HG02870 (cell line): ENCODE data around the gene ATXN1.
"Not testable (repeated sequence)": the region's sequence is repeated elsewhere in the genome, so short reads cannot be mapped to it uniquely, and the experiment has no call there.

Experiments used
- ATAC-seq: cut with Tn5 transposase; IDR thresholded peaks from one replicate; pipeline ENCODE4 v1.9.1; 2021; ENCODE audit warnings: mild to moderate bottlenecking, moderate library complexity; ENCODE audit not compliant: unreplicated experiment

ATXN1 gene

DNA sequence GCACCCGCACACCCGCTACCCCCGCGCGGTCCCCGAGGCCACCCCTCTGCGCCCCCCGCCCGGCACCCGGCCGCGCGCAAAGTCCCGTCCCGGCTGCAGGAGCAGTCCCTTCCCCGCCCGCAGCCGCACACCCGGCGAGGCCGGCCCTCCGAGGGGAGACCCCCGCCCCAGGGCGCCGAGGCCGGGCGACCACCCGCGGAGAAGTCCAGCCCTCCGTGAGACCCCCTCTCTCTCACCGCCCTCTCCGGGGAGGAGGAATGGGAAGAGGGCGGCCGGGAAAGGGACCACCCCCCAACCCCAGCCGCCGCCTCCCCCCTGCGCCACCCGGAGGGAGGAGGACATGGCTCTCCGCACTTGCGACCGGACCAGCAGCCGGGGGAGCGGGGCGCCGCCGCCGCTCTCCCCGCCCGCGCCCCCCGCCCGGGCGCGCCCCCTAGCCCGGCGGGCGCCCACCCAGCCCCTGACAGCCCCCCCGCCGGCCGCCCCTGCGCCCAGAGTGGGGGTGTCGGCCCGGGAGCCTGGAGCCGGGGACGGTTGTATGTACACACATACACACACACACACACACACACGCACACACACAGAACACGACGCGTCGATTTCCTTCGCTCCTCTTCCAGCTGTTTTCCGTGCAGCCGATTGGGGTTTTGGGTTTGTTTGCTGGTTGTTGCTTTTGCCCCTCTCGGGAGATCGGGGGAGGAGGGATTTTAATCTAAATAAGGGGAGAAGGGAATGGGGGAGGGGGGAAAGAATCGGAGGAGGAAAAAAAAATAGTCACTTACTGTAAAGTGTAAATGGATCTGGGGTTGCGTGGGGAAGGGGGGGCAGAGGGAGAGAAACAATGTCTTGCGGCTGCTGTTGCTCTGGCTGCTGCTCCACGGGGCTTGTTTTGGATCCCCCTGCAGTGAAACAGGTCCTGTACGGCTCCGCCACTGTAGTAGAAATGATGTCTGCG lies at the start of gene ATXN1:
Gene ATXN1 (minus strand): TSS at position 945 of the 955 bp plus-strand sequence.
- peak; percentile 1 for ATAC-seq

- no peak for ATAC-seq
Measured at GRCh38 chr6:16810411-16810810, 49.2 kb upstream of the ATXN1 start.

DNA sequence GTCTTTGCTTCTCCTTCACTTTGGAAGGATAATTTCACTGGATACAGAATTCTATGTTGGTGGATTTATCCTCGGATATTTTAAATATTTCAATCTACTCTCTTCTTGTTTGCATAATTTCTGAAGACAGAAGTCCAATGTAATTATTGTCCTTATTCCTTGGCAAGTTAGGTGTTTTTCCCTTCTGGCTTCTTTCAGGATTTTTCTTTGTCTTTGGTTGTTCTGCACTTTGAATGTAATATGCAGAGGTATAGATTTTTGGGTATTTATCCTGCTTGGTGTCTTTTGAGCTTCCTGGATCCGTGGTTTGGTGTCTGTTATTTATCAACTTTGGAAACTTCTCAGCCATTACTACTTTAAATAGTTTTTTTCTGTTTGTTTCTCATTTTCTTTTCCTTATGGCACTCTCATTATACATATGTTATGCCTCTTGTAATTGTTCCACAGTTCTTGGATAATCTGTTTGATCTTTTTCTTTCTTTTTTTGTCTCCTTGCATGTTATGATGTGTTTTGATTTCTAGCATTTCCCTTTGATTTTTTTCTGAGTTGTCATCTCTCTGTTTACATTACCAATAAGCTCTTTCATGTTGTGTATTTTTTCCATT lies 48.6 kb upstream of the ATXN1 start:
- ATAC-seq: no peak

DNA sequence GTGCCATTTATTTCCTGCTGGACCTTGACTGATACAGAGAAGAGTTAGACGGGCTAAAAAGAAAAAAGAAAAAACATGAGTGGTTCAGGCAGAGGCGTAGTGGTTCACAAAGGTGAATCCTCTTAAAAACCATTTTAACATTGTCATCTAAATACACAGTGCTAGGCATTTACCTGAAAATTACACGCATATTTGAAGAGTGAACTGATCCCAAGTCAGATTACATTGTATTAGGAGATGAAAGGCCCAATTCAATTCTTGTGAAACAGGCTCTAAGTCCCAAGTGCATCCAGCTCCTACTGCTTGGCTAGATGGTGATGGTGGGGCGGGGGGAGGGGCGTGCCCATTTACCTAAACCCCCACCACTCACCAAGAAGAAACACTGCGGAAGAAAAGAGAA lies 46.7 kb upstream of the ATXN1 start:
- no peak for ATAC-seq

GRCh38 chr6:16806363-16806762 lies 45.1 kb upstream of the ATXN1 start:
- ATAC-seq: no peak

DNA sequence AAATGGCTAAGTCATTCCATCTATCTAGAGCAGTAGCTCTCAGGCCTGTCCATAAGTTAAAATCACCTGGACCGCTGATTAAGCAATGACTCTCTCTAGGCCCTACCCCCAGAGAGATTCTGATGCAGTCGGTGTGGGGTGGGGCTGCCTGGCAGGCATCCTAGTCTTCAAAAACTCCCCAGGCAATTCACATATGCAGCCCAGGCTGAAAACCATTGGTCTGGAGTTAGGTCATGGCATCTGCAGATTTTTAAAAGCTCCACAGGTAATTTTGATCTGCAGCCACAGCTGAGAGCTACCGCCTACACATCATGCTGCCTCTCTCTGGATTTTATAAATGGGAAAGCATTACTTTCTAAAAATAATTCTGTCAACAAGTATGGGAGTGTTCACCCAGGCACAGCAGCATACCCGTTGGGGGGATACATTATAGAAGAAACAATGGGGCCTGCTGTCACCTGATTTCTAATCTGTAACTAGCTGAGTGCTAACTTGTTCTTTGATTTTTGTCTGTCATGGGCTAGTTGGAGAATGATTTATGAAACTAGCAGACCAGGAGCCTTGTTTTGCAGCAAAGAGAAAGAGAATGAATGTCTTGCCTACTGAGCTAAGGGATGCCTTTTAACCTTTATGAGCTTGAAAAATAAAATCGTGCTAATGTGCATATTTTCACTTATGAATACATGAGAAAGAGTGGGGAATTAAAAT lies 44.1 kb upstream of the ATXN1 start:
- ATAC-seq: no peak

DNA sequence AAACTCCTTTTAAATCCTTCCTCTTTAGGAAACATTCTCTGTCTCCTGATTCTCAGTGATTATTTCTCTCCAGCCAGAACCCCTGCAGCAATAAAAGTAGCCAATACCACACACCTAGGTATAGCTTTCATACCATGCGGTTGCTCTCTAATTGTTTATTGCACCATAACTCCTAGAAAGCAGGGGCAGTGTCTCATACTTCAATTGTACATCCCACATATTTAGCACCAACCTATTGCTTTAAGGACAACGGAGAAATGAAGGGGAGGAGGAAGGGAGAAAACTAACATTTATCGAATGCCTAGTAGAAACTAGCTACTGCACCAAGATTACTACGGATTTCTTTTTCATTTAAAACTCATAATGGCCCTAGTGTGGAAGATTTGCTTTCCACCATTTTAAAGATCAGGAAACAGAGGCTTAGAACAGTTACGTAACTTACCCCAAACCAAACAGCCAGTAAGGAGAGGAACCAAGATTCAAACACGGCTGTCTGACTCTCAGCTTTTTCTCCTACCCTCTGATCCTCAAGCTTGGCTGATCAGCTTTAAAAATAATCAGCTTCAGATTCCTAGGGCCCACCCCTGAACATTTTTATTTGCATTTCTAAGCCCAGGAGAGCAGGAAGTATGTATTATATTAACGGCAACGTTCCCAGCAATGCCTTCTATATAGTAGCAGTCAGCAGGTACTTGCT lies 43.4 kb upstream of the ATXN1 start:
- ATAC-seq: no peak

GRCh38 chr6:16803294-16804200 lies 42.3 kb upstream of the ATXN1 start:
- ATAC-seq: no peak

DNA sequence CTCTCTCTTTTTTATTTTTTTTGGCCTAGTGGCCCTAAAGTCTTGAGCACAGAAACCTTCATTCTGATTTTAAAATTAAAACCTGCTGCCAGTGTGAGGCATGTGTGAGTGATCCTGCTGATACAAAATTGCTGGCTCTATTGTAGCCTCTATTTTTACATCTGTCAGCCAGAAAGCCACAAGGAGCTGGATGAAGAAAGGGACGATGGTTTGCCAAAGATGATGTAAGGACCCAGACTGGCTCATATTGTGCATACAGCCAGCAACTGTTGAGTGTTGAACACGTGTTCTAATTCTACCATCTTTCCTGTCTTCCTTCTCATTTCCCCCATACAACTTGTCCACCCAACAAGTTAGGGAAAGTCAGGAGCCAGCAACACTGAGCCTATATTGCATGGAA lies 40.8 kb upstream of the ATXN1 start:
- no peak for ATAC-seq

DNA sequence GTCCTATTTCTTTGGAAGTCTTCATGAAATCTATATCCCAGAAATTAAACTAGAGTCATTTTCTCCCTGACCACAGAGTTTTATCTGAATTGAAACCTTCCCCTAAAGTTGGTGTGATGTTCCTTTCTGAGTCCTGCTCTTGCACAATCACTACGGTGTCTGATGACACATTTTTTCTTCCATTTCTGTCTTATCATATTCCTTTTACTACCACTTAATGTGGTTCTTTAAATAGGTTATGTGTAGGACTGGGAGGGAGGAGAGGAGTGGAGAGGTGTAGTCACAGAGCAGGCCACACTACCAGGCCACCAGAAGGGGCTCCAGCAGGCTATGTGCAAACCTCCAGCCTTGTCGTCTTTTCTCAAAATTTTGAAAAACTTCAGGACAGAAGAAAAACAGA lies 39.7 kb upstream of the ATXN1 start:
- ATAC-seq: no peak

GRCh38 chr6:16800341-16800740 lies 39.1 kb upstream of the ATXN1 start:
- no peak for ATAC-seq

GRCh38 chr6:16799279-16800193 lies 38.3 kb upstream of the ATXN1 start:
- ATAC-seq: no peak

GRCh38 chr6:16793828-16794412 lies 32.7 kb upstream of the ATXN1 start:
- no peak for ATAC-seq

GRCh38 chr6:16789329-16790038 lies 28.2 kb upstream of the ATXN1 start:
- no peak for ATAC-seq

DNA sequence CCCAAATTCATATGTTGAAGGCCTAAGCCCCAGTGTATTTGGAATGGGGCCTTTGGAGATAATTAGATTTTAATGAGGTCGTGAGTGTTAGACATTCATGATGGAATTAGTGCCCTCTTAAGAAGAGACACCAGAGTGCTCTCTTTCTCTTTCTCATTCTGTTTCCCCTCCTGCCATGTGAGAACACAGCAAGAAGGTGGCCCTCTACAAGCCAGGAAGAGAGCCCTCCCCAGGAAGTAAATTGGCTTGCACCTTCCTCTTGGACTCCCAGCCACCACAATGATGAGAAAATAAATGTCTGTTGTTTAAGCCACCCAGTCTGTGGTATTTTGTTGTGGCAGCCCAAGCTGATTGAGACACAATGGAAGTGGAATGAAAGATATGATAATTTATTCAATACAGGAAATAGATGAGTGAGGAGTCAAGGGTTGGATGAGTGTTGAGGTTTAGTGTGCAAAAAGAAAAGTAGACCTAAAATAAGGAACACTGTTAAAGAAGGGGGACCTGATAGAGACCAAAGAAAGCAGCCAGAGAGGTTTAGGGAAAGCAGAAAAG lies 25.9 kb upstream of the ATXN1 start:
- ATAC-seq: no peak

DNA sequence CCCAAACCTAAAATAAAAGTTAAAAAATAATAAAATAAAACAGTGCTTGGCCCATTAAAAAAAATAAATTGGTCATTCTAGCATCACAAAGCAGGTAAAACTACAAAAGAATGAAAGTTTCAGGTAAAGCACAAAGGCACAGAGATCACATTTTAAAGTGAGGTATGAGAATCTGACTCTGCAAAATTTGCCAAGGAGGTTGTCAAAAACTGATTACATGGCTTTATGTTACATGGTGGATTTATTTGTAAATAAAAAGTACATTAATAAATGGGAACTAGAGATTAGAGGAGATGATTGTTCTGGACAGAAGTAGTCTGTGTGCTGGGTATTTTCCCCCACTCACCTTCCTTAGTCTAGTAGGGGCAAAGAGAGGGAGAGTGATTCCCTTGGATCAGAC lies 24.2 kb upstream of the ATXN1 start:
- ATAC-seq: no peak

DNA sequence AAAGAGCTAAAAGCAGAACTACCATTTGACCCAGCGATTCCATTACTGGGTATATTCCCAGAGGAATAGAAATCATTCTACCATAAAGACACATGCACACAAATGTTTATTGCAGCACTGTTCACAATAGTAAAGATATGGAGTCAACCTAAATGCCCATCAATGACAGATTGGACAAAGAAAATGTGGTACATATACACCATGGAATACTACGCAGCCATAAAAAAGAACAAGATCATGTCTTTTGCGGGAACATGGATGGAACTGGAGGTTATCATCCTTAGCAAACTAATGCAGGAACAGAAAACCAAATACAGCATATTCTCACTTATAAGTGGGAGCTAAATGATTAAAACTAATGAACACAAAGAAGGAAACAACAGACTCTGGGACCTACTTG lies 23.7 kb upstream of the ATXN1 start:
- not testable (repeated sequence) for ATAC-seq
